Trophoblast cell (in vitro differentiated cells and primary cell): ENCODE results near the gene MAML2.
A peak's percentile ranks its signal among the peaks of the same experiment; 100 is the strongest.

Experiments used
- DNase-seq, 2 donors: peaks; one replicate each; pipeline ENCODE4 v3.0.0-alpha.2; 2016
- H2AFZ ChIP-seq: 2 replicates; pipeline ENCODE4 v1.6.1; 2013; ENCODE audit warnings: low read length, moderate library complexity, mild to moderate bottlenecking; ENCODE audit not compliant: insufficient read depth, poor library complexity
- H2AK5ac ChIP-seq: 2 replicates; pipeline ENCODE4 v1.6.1; 2013; ENCODE audit warnings: mild to moderate bottlenecking, low read length
- H2BK120ac ChIP-seq: 2 replicates; pipeline ENCODE4 v1.6.1; 2013; ENCODE audit warnings: low read length, mild to moderate bottlenecking, moderate library complexity; ENCODE audit not compliant: insufficient read depth, poor library complexity
- H2BK12ac ChIP-seq: 2 replicates; pipeline ENCODE4 v1.6.1; 2013; ENCODE audit warnings: mild to moderate bottlenecking, low read length, moderate library complexity
- H2BK5ac ChIP-seq: 2 replicates; pipeline ENCODE4 v1.6.1; 2013; ENCODE audit warnings: low read length, low read depth, moderate library complexity, mild to moderate bottlenecking; ENCODE audit not compliant: poor library complexity
- H3K14ac ChIP-seq: 2 replicates; pipeline ENCODE4 v1.6.1; 2013; ENCODE audit warnings: mild to moderate bottlenecking, low read length
- H3K18ac ChIP-seq: 2 replicates; pipeline ENCODE4 v1.6.1; 2013; ENCODE audit warnings: mild to moderate bottlenecking, low read length
- H3K23ac ChIP-seq: 2 replicates; pipeline ENCODE4 v1.6.1; 2013; ENCODE audit warnings: low read length
- H3K27ac ChIP-seq: 2 replicates; pipeline ENCODE4 v1.5.1; 2013; ENCODE audit warnings: low read depth, mild to moderate bottlenecking, inconsistent platforms, low read length, moderate library complexity
- H3K27me3 ChIP-seq: 2 replicates; pipeline ENCODE4 v1.6.1; 2013; ENCODE audit warnings: inconsistent platforms, mild to moderate bottlenecking, low read length, moderate library complexity; ENCODE audit not compliant: insufficient read depth
- H3K36me3 ChIP-seq, 2 experiments: 1 replicate in 1 of 2; 2 replicates in 1 of 2; pipeline ENCODE4 v1.6.1; 2013; ENCODE audit warnings: low read length in 2 of 2, mild to moderate bottlenecking in 2 of 2, moderate library complexity in 1 of 2; ENCODE audit not compliant: insufficient read depth in 2 of 2, control insufficient read depth in 1 of 2
- H3K4ac ChIP-seq: 2 replicates; pipeline ENCODE4 v1.6.1; 2013; ENCODE audit warnings: low read depth, mild to moderate bottlenecking, low read length, moderate library complexity
- H3K4me1 ChIP-seq, 2 experiments: 1 replicate in 1 of 2; 2 replicates in 1 of 2; pipeline ENCODE4 v1.6.1; 2013; ENCODE audit warnings: low read length in 2 of 2, mild to moderate bottlenecking in 2 of 2, moderate library complexity in 1 of 2; ENCODE audit not compliant: insufficient read depth in 2 of 2, control insufficient read depth in 1 of 2
- H3K4me2 ChIP-seq: 2 replicates; pipeline ENCODE4 v1.6.1; 2013; ENCODE audit warnings: inconsistent platforms, mild to moderate bottlenecking, low read length, moderate library complexity
- H3K4me3 ChIP-seq: 2 replicates; pipeline ENCODE4 v1.5.1; 2013; ENCODE audit warnings: mild to moderate bottlenecking, low read depth, low read length, inconsistent platforms
- H3K79me1 ChIP-seq: one replicate; pipeline ENCODE4 v1.6.1; 2013; ENCODE audit warnings: low read length
- H3K79me2 ChIP-seq: 2 replicates; pipeline ENCODE4 v1.6.1; 2013; ENCODE audit warnings: low read length, mild to moderate bottlenecking; ENCODE audit not compliant: control insufficient read depth, insufficient read depth, poor library complexity
- H3K9ac ChIP-seq: 2 replicates; pipeline ENCODE4 v1.6.1; 2013; ENCODE audit warnings: mild to moderate bottlenecking, low read length
- H3K9me3 ChIP-seq: 2 replicates; pipeline ENCODE4 v1.6.1; 2013; ENCODE audit warnings: low read depth, mild to moderate bottlenecking, control low read depth, inconsistent platforms, low read length; ENCODE audit not compliant: insufficient read depth
- H4K12ac ChIP-seq: 2 replicates; pipeline ENCODE4 v1.6.1; 2013; ENCODE audit warnings: low read depth, mild to moderate bottlenecking, low read length, moderate library complexity
- H4K8ac ChIP-seq: 2 replicates; pipeline ENCODE4 v1.6.1; 2013; ENCODE audit warnings: low read depth, mild to moderate bottlenecking, low read length, moderate library complexity
- H4K91ac ChIP-seq: one replicate; pipeline ENCODE4 v1.6.1; 2013; ENCODE audit warnings: low read depth, mild to moderate bottlenecking, low read length, moderate library complexity
- WGBS: extraction: QIAGEN DNeasy Blood & Tissue Kit; methylation state at CpG from one replicate; pipeline ENCODE4 v1.1.7; 2013; ENCODE audit warnings: missing lambda C conversion rate; ENCODE audit not compliant: insufficient read length, insufficient coverage; ENCODE audit errors: extremely low coverage; 5-methylcytosine and 5-hydroxymethylcytosine counted together

Gene MAML2

GRCh38 chr11:96191752-96192151, 151.2 kb downstream of the MAML2 start:
- peak; percentile 77 to 89 for DNase-seq
- no peaks in the 10 kb centered on the region for H3K79me2 ChIP-seq
- H4K91ac ChIP-seq, result peak overlapping the region; percentile 39
- H3K9me3 ChIP-seq, result no peaks in the 10 kb centered on the region
- peak overlapping the region; percentile 22 for H3K27ac ChIP-seq
- H3K27me3 ChIP-seq, result no peaks in the 10 kb centered on the region
- no peak overlapping the region for H3K18ac ChIP-seq
- peaks cover 12 to 13% of the 10 kb centered on the region in 2 experiments for H3K4me1 ChIP-seq
- H3K36me3 ChIP-seq, result peaks cover 0 to 2% of the 10 kb centered on the region in 2 experiments
- no peak overlapping the region for H3K9ac ChIP-seq
- H3K14ac ChIP-seq, result peak overlapping the region; percentile 24
- peak overlapping the region; percentile 52 for H2AFZ ChIP-seq
- no peak overlapping the region for H3K4me2 ChIP-seq
- no peak overlapping the region for H4K12ac ChIP-seq
- H4K8ac ChIP-seq, result peak overlapping the region; percentile 14
- H2BK12ac ChIP-seq, result peak overlapping the region; percentile 18
- no peak overlapping the region for H2BK5ac ChIP-seq
- no peak overlapping the region for H3K4me3 ChIP-seq
- H2AK5ac ChIP-seq, result no peak overlapping the region
- H2BK120ac ChIP-seq, result peak overlapping the region; percentile 46
- H3K4ac ChIP-seq, result no peak overlapping the region
- peaks cover 14% of the 10 kb centered on the region for H3K79me1 ChIP-seq
- whole genome bisulfite sequencing, result no CpG with 5 or more reads among the region's 4 CpGs
- H3K23ac ChIP-seq, result no peak overlapping the region

- Histone ChIP-seq H2AK5ac (no peak overlapping the region), H3K4ac (no peak overlapping the region), H2BK5ac (no peak overlapping the region), H3K4me2 (no peak overlapping the region), H3K4me3 (no peak overlapping the region), H3K27ac (no peak overlapping the region), H3K14ac (no peak overlapping the region), H3K79me2 (no peaks in the 10 kb centered on the region), H2BK12ac (no peak overlapping the region), H2AFZ (no peak overlapping the region), H3K9me3 (no peaks in the 10 kb centered on the region), H3K4me1 (peaks cover 12 to 16% of the 10 kb centered on the region in 2 experiments), H3K9ac (no peak overlapping the region), H4K91ac (no peak overlapping the region), H3K23ac (no peak overlapping the region), H2BK120ac (no peak overlapping the region), H3K27me3 (no peaks in the 10 kb centered on the region), H3K18ac (no peak overlapping the region), H4K8ac (no peak overlapping the region), H3K36me3 (peaks cover 0 to 2% of the 10 kb centered on the region in 2 experiments), H4K12ac (no peak overlapping the region), H3K79me1 (peaks cover 12% of the 10 kb centered on the region)
- DNase-seq, result no peak
- WGBS, result no CpG with 5 or more reads among the region's 1 CpG
These were observed 153.6 kb downstream of the MAML2 start for GRCh38 chr11:96189351-96189750.

GRCh38 chr11:96188243-96189006, 154.6 kb downstream of the MAML2 start:
- no peak overlapping the region for H3K4ac ChIP-seq
- no CpG with 5 or more reads among the region's 2 CpGs for WGBS

GRCh38 chr11:96187822-96188221, 155.2 kb downstream of the MAML2 start:
- Histone ChIP-seq H3K9ac (no peak overlapping the region), H3K4me3 (no peak overlapping the region), H3K9me3 (no peaks in the 10 kb centered on the region), H4K12ac (no peak overlapping the region), H3K4me2 (no peak overlapping the region), H3K27me3 (no peaks in the 10 kb centered on the region), H2BK120ac (peak overlapping the region; percentile 41), H3K4ac (no peak overlapping the region), H2BK12ac (no peak overlapping the region), H4K8ac (no peak overlapping the region), H3K18ac (no peak overlapping the region), H3K4me1 (peaks cover 12 to 16% of the 10 kb centered on the region in 2 experiments), H3K36me3 (peaks cover 0 to 2% of the 10 kb centered on the region in 2 experiments), H3K79me2 (no peaks in the 10 kb centered on the region), H3K23ac (no peak overlapping the region), H2AFZ (no peak overlapping the region), H2BK5ac (no peak overlapping the region), H3K14ac (no peak overlapping the region), H3K27ac (peak overlapping the region; percentile 66), H2AK5ac (no peak overlapping the region), H3K79me1 (peaks cover 9% of the 10 kb centered on the region), H4K91ac (no peak overlapping the region)
- DNase-seq, result peak; percentile 82 to 92
- no CpG with 5 or more reads among the region's 3 CpGs for whole genome bisulfite sequencing

More at GRCh38 chr11:96188243-96189006, 154.6 kb downstream of the MAML2 start:
- no peak overlapping the region for H3K23ac ChIP-seq
- peaks cover 9% of the 10 kb centered on the region for H3K79me1 ChIP-seq
- no peak overlapping the region for H3K4me2 ChIP-seq
- no peak overlapping the region for H2BK12ac ChIP-seq
- H3K9ac ChIP-seq, result no peak overlapping the region
- peak overlapping the region; percentile 39 for H2BK120ac ChIP-seq
- H2AFZ ChIP-seq, result no peak overlapping the region
- H3K27ac ChIP-seq, result peak overlapping the region; percentile 66
- H4K91ac ChIP-seq, result no peak overlapping the region
- peaks cover 12 to 16% of the 10 kb centered on the region in 2 experiments for H3K4me1 ChIP-seq
- peak; percentile 60 to 88 for DNase-seq
- H3K9me3 ChIP-seq, result no peaks in the 10 kb centered on the region
- no peak overlapping the region for H4K8ac ChIP-seq
- H3K27me3 ChIP-seq, result no peaks in the 10 kb centered on the region
- no peak overlapping the region for H3K4me3 ChIP-seq
- H2AK5ac ChIP-seq, result no peak overlapping the region
- H3K14ac ChIP-seq, result no peak overlapping the region
- no peak overlapping the region for H2BK5ac ChIP-seq
- H3K79me2 ChIP-seq, result no peaks in the 10 kb centered on the region
- peaks cover 0 to 2% of the 10 kb centered on the region in 2 experiments for H3K36me3 ChIP-seq
- no peak overlapping the region for H4K12ac ChIP-seq
- no peak overlapping the region for H3K18ac ChIP-seq
